SU-DHL-6 (cell line): ENCODE data around the gene SLC14A1.

ENCODE experiments used
- H2AFZ ChIP-seq: fragments of 200-600 bp; sonication (generic); 2 replicates; pipeline ENCODE4 v1.6.1; 2014; ENCODE audit warnings: low read depth, mild to moderate bottlenecking, moderate library complexity, mixed read lengths, antibody characterized with exemption, low read length; ENCODE audit not compliant: severe bottlenecking
- H3F3A ChIP-seq: fragments of 200-600 bp; shearing (Covaris generic); 2 replicates; pipeline ENCODE4 v1.6.0; 2016; ENCODE audit warnings: antibody characterized with exemption, mild to moderate bottlenecking; ENCODE audit not compliant: insufficient read depth
- H3K27ac ChIP-seq: fragments of 200-600 bp; sonication (generic); 2 replicates; pipeline ENCODE4 v1.5.1; 2016; ENCODE audit warnings: low read depth, mild to moderate bottlenecking, low read length, moderate library complexity, mixed read lengths
- H3K27me3 ChIP-seq: fragments of 200-600 bp; sonication (generic), shearing (Covaris generic); 2 replicates; pipeline ENCODE4 v1.6.0; 2014; ENCODE audit warnings: mild to moderate bottlenecking, low read length
- H3K36me3 ChIP-seq: fragments of 200-600 bp; sonication (generic); 2 replicates; pipeline ENCODE4 v1.6.1; 2014; ENCODE audit warnings: mild to moderate bottlenecking, low read length, mixed read lengths
- H3K4me2 ChIP-seq: fragments of 300-600, 200-600 bp; shearing (Covaris generic), sonication (generic); 2 replicates; pipeline ENCODE4 v1.6.0; 2014; ENCODE audit warnings: low read length, low read depth, mild to moderate bottlenecking; ENCODE audit not compliant: poor library complexity, severe bottlenecking
- H3K4me3 ChIP-seq: fragments of 200-600 bp; sonication (generic); 2 replicates; pipeline ENCODE4 v1.5.1; 2014; ENCODE audit warnings: antibody characterized with exemption, low read length, mild to moderate bottlenecking, mixed read lengths; ENCODE audit not compliant: insufficient read depth, poor library complexity, severe bottlenecking
- H3K79me2 ChIP-seq: fragments of 200-600 bp; sonication (generic); 2 replicates; pipeline ENCODE4 v1.6.1; 2014; ENCODE audit warnings: mild to moderate bottlenecking, low read length, moderate library complexity; ENCODE audit not compliant: insufficient read depth
- H3K9ac ChIP-seq: fragments of 200-600 bp; sonication (generic); 2 replicates; pipeline ENCODE4 v1.7.0; 2014; ENCODE audit warnings: mild to moderate bottlenecking, low read length
- H3K9me2 ChIP-seq: fragments of 200-600 bp; sonication (generic); replicated peaks from 2 replicates; pipeline ENCODE4 v1.6.1; 2014; ENCODE audit warnings: low read length; ENCODE audit not compliant: insufficient read depth
- H3K9me3 ChIP-seq: fragments of 200-600 bp; sonication (generic); 2 replicates; pipeline ENCODE4 v1.6.1; 2014; ENCODE audit warnings: low read length, mixed read lengths; ENCODE audit not compliant: insufficient read depth
- H4K20me1 ChIP-seq: fragments of 200-600 bp; sonication (generic); 2 replicates; pipeline ENCODE4 v1.6.1; 2014; ENCODE audit warnings: low read depth, mild to moderate bottlenecking, antibody characterized with exemption, low read length, moderate library complexity, mixed read lengths
- EZH2phosphoT487 ChIP-seq: fragments of 200-600 bp; sonication (generic), shearing (Covaris generic); conservative IDR thresholded peaks from 2 replicates; pipeline ENCODE4 v1.6.1; 2018; ENCODE audit warnings: mild to moderate bottlenecking, antibody characterized with exemption, low read length, moderate library complexity, mixed read lengths
- TF ChIP-seq, protein P1 (sequence below): fragments of 200-600 bp; sonication (generic); IDR thresholded peaks from one replicate; pipeline ENCODE4 v1.5.1; 2017; ENCODE audit warnings: antibody characterized with exemption, mild to moderate bottlenecking, low read length, moderate library complexity; ENCODE audit not compliant: insufficient read depth, poor library complexity, severe bottlenecking

Gene SLC14A1

DNA sequence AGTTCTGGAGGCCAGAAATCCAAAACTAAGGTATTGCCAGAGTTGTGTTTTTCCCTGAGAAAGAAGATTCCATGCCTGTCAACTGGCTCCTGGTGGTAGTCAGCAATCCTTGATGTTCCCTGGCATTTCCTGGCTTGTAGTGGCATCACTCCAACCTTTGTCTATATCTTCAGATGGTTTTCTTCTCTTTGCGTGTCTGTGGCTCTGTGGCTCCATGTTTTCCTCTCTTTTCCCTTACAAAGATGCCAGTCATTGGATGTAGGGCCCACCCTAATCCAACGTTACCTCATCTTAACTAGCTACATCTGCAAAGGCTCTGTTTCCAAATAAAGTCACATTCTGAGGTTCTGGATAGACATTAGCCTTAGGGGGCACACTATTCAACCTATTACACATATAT is 41.8 kb downstream of the SLC14A1 start:
- H3K27me3 ChIP-seq: no peaks in the 10 kb centered on the region
- no peaks in the 10 kb centered on the region for H3K79me2 ChIP-seq
- H3K27ac ChIP-seq: no peak overlapping the region
- no peak overlapping the region for H3K9ac ChIP-seq
- H4K20me1 ChIP-seq: no peaks in the 10 kb centered on the region
- no peaks in the 10 kb centered on the region for H3F3A ChIP-seq
- no peaks in the 10 kb centered on the region for H3K9me2 ChIP-seq
- no peak for TF ChIP-seq EZH2phosphoT487
- TF ChIP-seq, protein P1, sequence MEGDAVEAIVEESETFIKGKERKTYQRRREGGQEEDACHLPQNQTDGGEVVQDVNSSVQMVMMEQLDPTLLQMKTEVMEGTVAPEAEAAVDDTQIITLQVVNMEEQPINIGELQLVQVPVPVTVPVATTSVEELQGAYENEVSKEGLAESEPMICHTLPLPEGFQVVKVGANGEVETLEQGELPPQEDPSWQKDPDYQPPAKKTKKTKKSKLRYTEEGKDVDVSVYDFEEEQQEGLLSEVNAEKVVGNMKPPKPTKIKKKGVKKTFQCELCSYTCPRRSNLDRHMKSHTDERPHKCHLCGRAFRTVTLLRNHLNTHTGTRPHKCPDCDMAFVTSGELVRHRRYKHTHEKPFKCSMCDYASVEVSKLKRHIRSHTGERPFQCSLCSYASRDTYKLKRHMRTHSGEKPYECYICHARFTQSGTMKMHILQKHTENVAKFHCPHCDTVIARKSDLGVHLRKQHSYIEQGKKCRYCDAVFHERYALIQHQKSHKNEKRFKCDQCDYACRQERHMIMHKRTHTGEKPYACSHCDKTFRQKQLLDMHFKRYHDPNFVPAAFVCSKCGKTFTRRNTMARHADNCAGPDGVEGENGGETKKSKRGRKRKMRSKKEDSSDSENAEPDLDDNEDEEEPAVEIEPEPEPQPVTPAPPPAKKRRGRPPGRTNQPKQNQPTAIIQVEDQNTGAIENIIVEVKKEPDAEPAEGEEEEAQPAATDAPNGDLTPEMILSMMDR: no peak
- no peaks in the 10 kb centered on the region for H3K9me3 ChIP-seq
- no peak overlapping the region for H3K4me2 ChIP-seq
- no peak overlapping the region for H3K4me3 ChIP-seq
- no peak overlapping the region for H2AFZ ChIP-seq
- no peaks in the 10 kb centered on the region for H3K36me3 ChIP-seq

DNA sequence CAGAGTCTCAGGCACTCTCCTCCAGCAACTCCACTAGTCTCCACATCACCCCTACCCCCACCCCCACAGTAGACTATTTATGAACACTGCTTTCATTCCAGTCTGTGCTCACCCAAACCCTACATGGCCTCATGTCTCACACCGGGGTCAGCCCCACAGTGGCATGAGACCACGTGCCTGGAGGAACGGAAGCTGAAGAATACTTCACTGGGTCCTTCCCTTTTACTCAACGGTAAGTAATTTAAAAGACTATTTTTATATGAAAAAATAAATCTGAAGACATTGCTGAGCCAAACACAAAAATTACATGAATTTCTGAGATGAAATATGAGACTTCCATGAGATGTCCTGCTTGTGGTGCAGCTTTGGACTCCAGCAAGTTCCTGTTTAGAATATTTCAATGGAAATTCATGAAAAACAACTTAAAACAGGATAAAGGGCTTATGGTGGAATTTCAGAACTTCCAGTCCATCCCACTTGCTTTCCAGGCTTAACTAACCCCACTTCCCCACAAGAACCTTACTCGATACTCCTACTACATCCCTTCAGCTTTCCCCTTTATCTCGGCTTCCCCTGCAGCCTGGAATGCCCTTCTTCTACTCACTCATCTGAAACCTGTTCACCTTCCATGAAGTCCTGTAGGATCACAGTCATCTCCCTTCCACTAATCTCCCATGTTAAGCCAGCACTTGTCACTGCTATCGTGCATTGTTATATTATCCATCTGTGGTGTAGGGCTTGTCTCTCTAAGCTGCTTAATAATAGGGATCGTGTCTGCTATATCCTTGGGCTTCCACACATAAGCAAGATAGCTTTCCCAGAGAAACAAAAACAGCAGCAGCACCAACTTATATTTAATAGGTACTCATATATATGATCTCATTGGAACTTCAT is 47.9 kb downstream of the SLC14A1 start:
- H3K4me3 ChIP-seq: no peak overlapping the region
- H2AFZ ChIP-seq: no peak overlapping the region
- no peaks in the 10 kb centered on the region for H3F3A ChIP-seq
- no peak overlapping the region for H3K27ac ChIP-seq
- H4K20me1 ChIP-seq: no peaks in the 10 kb centered on the region
- no peaks in the 10 kb centered on the region for H3K36me3 ChIP-seq
- TF ChIP-seq, protein P1: no peak
- no peak for TF ChIP-seq EZH2phosphoT487
- H3K9ac ChIP-seq: no peak overlapping the region
- H3K4me2 ChIP-seq: no peak overlapping the region
- H3K79me2 ChIP-seq: no peaks in the 10 kb centered on the region
- H3K9me2 ChIP-seq: no peaks in the 10 kb centered on the region
- no peaks in the 10 kb centered on the region for H3K9me3 ChIP-seq
- no peaks in the 10 kb centered on the region for H3K27me3 ChIP-seq

DNA sequence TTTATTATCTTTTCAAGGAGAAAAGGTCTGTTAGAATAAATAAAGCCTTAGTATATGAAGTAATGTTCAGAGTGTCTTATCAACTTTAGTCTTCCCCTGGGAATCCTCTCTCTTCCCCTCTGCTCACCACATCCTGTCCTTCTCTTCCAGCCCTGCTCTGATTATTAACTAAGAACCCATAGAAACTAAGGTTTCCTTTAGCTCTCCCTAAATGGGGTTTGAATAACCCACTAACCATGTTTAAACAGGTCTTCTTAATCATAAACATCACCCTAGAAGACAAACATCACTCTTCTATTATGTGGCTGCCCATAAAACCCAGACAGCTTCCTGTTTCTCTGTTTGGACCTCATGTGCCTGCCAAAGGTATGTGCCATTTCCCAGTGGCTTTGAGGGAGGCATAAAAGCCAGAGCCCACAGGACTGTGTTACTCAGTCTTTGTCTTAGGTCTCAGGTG is 50.1 kb downstream of the SLC14A1 start:
- Histone ChIP-seq H4K20me1 (no peaks in the 10 kb centered on the region), H3K4me3 (no peak overlapping the region), H2AFZ (no peak overlapping the region), H3K9me2 (no peaks in the 10 kb centered on the region), H3K27ac (no peak overlapping the region), H3K79me2 (no peaks in the 10 kb centered on the region), H3K4me2 (no peak overlapping the region), H3K27me3 (no peaks in the 10 kb centered on the region), H3K9ac (no peak overlapping the region), H3K36me3 (no peaks in the 10 kb centered on the region), H3F3A (no peaks in the 10 kb centered on the region), H3K9me3 (no peaks in the 10 kb centered on the region)
- TF ChIP-seq, protein P1: no peak
- no peak for TF ChIP-seq EZH2phosphoT487
